GM12873 (cell line): ENCODE measurements around the gene ADH1A.

Source experiments
- CTCF ChIP-seq: IDR thresholded peaks from 2 replicates; pipeline ENCODE4 v1.5.1; 2012; ENCODE audit warnings: low read depth, mild to moderate bottlenecking, moderate library complexity, low read length, control low read depth; ENCODE audit not compliant: insufficient read depth; ENCODE audit errors: missing control alignments

Gene ADH1A

GRCh38 chr4:99324361-99324760, 33.6 kb upstream of the ADH1A start:
- no peak for TF ChIP-seq CTCF

GRCh38 chr4:99323756-99324155, 33.0 kb upstream of the ADH1A start:
- no peak for TF ChIP-seq CTCF

GRCh38 chr4:99321241-99322191, 30.7 kb upstream of the ADH1A start, which contains the start of gene ADH1B:
TSS of gene ADH1B (minus strand) at chr4:99321401. CDS start at chr4:99321331, 70 bp downstream.
- TF ChIP-seq CTCF = no peak

DNA sequence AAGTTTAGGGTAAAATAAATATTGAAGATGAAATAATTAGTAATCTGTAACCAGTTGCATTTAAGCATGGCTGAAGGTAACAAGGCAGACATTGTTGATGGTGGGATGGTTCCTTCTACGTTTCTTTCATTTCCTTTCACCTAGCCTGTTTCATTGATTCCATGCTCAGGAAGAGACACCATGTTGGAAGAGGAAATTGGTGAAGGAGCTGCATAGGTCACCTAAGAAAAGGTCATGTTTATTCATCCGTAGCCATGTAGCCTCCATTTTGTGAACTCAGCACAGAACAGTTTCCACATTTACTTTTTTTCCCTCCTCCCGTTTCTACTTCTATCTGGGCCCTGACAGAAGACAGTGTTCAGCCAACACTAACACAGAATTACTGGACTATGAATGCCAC, 26.6 kb upstream of the ADH1A start:
- no peak for TF ChIP-seq CTCF

DNA sequence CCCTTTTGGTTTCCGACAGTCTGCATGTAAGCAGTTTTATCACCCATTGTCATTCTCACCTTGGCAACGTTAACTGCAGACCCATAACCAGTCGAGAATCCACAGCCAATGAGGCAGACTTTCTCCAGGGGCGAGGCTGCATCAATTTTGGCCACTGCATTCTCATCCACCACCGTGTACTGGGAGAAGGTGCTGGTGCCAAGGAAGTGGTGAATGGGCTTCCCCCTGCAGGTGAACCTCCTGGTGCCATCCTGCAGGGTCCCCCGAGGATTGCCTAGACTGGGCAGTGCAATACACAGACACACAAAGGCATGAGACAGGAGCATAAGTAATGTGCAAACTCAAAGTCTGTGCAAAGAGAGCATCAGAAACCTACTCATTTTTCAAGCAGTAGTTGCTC, 25.1 kb upstream of the ADH1A start:
- no peak for TF ChIP-seq CTCF

DNA sequence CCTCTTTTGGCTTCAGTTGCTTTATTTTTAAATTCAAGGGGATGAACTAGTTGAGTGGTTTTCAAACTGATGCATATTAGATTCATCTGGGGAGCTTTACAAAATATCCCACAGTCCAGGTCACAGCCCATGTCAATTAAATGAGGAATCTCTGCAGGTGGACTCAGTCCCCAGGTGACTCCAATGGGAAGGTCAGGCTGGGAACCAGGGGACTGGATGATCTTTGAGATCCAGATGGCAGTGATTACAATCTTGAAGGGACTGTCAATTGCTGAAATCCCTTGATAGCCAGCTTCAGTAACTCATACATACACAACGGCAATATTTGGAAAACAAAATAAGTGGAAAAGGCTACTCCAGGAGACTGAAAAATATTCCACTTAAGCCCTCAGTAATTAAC, 23.4 kb upstream of the ADH1A start:
- TF ChIP-seq CTCF = no peak

- TF ChIP-seq CTCF = no peak
These were observed 19.6 kb upstream of the ADH1A start for GRCh38 chr4:99310389-99310788.
